GM18909 (cell line): ENCODE data around the gene DMRT3.
A peak's percentile ranks its signal among the peaks of the same experiment; 100 is the strongest.

Experiments used
- ATAC-seq: cut with Tn5 transposase; IDR thresholded peaks from one replicate; pipeline ENCODE4 v1.9.1; 2021; ENCODE audit warnings: mild to moderate bottlenecking; ENCODE audit not compliant: unreplicated experiment, poor library complexity

DMRT3 gene

DNA sequence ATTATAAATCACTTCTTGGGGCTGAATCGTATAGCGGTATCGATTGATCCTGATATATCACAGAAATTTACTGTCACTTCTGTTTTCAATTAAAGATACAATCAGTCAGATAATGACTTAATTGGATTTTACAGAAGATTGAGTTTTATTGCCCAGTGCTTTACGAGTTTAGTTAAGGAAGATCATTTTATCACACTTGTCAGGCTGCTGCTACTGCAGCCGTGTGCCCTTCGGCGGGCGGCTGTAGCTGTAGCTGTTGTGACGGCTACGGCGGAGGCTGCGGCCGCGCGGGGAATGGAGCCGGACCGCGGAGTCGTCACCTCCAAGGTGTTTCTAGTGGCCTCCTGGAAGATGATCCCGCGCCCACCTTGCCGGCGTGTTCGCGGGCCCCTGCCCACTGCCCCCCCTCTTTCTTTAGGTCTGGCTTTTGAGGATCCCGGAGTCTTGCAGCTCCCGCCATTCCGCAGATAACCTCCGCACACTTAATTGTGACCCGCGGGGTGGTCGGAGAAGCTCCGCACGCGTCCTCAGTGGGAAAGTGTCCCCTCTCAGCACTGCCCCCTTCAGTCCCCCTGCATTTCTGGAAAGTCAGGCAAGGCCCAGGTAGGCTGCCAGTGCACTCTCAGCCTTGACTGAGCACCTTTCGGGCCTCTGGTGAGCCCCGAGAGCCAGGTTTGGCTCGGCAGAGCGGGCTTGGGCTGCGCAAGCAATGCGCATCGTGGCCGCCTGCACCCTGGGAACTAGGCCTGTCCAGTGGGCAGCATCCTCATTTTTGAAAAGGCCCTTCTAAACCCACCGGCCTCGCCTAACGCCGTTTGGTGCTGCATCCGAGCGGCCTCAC lies 6.9 kb upstream of the DMRT3 start:
- no peak for ATAC-seq

GRCh38 chr9:970151-970996 lies 6.1 kb upstream of the DMRT3 start:
- no peak for ATAC-seq

DNA sequence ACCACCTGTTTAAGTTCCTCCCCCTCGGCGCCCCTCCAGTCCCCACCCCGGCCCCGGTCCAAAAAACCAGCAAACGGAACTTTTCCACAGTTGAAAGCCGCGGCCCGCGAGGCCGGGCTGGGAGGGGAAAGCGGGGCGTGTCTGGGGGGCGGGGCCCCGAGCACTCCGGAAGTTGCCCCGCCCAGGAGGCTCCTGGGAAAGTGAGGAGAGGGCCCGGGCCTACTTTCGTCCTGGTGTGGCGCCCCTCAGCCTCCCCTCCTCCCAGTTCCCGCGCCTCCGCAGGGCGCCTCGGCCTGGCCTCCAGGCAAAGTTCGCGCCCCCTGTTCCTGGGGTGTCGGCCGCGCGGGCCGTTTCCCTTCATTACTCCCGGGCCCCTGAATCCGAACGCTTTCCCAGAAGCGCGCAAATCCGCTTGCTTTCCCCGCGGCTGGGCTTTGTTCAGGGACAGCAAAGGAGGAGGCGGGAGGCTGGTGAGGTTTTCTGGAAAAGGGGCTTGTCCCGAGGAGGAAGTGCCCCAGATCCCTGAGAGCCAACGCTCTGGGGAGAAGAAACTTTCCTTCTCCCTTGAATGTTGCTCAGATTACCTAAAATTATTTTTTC lies 4.5 kb upstream of the DMRT3 start:
- no peak for ATAC-seq

DNA sequence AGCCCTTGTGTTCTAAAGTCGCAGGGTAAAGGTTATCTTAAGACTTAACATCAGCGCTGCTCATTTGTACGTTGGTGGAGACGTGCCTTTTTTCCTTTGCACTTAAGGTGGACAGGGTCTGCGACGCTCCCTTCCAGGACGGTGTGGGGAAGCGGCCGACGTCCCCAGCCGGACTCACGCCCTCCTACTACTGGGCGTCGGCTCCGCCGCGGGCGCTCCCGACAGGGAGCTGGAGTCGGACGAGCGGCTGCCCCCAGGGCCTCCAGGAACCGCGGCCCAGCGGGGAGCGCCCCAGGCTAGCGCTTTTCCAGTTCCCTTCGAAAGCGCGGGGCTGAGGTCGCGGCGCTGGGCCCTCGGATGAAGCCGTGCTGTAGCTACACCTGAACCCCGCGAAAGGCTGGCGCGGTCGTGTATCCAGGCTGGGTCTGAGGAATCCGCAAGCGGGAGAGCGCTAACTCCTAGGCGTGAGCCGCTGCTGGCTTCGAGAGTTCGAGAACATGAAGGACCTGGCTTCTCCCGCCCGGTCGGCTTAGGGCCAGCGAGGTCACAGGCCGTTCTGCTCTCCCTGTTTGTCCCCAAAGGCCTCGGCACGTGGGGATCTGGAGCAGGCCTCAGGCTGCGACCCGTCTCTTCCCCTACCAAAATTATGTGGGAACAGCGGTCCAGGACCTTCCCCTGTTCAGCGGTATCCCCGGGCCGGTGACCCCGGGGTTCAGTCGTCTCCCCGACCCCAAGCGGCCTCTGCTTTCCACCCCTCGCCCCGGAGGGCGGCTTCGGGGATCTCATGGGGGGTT lies 3.8 kb upstream of the DMRT3 start:
- ATAC-seq: no peak

DNA sequence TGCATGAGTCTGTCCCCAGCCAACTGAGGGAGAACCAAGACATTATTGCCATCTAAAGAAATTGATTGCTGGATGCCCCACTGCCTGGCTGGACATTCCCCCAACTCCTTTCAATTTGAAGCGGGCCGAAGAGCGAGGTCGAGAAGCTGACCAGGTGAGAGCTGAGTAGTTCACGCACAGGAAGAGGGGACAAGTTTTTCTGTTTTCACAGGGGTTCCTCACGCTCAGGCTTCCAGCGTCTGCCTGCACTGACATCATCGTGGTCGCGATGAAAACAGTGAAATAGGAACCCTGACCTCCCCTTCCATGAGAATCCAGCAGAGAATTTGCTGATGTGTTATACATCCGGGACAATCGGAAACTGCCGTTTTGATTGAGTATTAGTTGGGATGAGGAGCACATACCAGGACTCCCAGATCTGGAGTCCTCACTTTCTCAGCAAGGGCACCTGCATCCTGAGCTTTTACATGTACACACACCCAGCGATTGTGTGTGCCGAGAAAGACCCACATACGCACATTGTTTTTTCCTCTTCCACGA lies 3.1 kb upstream of the DMRT3 start:
- ATAC-seq: no peak

GRCh38 chr9:974031-974995 lies 2.1 kb upstream of the DMRT3 start:
- ATAC-seq: no peak

DNA sequence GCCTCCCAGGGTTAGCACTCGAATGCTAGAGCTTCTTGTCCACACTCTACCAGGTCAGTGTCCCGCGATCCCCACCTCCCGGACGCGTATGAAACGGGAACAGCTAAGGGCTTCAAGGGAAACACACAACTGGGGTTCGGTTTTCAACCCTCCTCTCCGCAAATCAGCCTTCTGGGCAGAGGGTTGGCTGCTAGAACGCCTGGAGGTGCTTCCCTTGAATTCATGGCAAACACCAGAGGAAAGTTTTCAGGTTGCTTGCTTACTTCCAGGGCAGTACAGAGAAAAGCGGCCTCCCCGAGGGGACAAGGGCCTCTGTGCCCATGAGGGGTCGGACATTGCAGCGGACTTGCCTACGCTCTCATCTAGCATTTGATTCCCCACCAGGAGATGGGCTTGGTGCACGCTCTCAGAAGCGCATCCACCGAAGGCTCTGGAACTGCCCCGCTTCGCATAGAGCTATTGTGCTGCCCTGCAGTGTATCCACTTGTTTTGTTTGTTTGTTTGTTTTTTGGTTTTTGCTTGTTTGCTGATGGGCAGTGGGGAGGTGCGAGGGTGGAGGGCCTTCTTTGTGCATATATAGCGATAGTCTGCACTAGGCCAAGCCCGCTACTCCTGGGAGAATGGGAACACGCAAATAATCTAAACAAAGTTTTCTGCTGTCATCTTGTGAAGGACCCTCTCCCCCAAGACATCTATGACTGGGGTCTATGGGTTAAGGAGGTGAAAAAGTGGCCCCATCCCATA lies 1.3 kb upstream of the DMRT3 start:
- no peak for ATAC-seq

- no peak for ATAC-seq
Measured at GRCh38 chr9:975740-976257, 656 bp upstream of the DMRT3 start.

DNA sequence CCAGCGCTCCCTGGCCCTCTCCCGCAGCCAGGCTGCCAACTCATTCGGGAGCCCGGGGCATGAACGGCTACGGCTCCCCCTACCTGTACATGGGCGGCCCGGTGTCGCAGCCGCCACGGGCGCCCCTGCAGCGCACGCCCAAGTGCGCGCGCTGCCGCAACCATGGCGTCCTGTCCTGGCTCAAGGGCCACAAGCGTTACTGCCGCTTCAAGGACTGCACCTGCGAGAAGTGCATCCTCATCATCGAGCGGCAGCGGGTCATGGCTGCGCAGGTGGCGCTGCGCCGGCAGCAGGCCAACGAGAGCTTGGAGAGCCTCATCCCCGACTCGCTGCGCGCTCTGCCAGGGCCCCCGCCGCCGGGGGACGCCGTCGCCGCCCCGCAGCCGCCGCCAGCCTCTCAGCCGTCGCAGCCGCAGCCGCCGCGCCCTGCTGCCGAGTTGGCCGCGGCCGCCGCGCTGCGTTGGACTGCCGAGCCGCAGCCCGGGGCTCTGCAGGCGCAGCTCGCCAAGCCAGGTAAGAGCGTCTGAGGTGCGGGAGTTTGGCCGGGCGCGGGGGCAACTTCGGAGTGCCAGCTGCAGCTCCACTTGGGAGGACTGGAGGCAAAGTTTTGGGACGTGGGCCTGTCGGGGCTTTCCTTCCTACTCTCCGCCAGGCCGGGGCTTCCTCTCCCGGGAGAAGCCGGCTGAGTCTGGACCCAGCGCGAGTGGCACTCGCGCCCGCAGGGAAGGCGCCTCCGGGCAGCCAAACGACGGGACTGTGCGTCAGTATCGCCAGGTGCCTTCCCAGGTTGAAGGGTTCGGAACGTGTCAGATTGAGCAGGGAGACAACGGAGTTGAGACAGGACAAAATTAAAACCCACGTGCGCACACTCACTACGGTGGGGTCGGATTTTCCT lies 735 bp downstream of the DMRT3 start:
- no peak for ATAC-seq

DNA sequence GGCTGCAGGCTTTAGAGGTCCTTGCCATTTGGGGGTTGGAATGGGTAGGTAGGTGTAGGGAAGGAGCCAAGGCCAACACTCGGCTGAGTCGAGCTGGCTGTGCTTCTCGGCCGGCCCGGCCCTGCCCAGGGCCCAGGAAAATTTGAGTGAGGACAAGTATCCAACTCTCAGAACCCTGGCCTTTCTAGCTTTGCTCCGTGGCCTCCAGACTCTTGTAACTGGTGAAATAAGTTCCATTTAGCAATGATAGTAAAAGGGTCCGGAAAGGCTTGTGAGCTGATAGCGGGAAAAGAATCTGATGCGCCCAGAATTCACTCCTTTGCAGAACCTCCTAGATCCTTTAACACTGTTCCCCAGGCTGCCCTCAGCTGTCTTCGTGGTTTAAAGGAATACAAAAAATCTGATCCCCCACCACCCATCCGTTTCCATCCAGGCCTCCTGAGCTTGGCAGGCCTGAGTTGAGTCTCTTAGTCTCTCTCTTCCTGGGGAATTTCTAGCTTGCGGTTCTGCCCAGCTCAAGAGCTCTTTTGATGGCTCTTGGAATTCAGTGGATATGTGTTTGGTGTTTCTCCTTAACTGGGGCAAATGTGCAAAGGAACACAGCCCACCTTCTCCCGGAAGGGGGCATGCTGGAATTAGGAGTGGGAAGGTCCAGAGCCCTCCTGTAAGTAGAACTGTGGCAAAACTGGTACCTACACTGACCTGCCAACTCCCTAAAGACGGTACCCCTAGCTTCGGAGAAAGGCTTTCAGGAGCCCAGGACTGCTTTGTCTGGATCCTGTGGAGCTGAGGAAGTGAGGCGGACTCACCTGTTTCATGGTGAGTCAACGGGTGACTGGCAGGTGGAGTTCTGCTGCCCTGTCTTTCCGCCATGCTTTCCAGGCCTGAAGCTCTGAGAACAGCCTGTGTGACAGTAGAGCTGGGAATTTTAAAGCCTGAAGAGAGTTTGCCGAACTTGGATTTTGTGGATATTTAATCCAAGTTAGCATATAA lies 1.7 kb downstream of the DMRT3 start:
- ATAC-seq: no peak

DNA sequence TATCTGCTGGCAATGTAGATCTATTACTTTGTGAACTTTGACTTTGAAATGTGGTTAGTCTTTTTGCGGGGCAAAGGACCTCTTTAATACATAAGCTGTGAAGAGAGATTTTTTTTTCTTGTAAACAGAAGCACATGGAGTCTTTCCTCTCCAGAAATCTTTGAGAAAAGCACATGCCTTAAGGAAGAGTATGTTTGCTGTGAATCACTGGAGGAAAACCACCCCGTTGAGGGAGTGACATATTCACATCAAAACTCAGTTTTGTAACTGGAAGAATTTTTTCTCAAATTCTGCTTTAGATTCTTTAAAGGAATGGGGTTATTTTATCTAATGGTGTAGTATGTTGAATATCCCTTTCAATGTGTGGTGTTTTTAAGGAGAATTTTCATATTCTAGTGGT lies 3.5 kb downstream of the DMRT3 start:
- no peak for ATAC-seq

- no peak for ATAC-seq
Measured at GRCh38 chr9:980640-981039, 4.2 kb downstream of the DMRT3 start.

DNA sequence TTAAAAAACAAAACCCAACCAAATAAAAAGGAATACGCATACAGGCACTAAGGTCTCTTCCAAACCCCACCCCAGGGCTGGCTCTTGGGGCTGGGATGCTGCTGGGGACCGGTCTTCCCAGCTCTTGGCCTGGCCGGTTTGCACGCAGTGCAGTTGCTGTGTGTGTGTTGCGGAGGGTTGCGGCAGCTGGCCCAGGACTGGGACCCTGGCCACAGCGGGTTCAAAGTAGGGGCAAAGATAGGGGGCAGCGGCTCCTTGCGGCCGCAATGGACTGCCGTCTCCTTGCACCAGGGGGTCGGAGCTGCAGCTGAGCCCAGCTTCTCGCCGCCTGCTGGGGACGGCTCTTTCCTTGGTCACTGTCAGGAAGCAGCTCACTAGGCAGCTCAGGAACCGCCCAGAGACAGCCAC lies 5.0 kb downstream of the DMRT3 start:
- ATAC-seq: no peak

DNA sequence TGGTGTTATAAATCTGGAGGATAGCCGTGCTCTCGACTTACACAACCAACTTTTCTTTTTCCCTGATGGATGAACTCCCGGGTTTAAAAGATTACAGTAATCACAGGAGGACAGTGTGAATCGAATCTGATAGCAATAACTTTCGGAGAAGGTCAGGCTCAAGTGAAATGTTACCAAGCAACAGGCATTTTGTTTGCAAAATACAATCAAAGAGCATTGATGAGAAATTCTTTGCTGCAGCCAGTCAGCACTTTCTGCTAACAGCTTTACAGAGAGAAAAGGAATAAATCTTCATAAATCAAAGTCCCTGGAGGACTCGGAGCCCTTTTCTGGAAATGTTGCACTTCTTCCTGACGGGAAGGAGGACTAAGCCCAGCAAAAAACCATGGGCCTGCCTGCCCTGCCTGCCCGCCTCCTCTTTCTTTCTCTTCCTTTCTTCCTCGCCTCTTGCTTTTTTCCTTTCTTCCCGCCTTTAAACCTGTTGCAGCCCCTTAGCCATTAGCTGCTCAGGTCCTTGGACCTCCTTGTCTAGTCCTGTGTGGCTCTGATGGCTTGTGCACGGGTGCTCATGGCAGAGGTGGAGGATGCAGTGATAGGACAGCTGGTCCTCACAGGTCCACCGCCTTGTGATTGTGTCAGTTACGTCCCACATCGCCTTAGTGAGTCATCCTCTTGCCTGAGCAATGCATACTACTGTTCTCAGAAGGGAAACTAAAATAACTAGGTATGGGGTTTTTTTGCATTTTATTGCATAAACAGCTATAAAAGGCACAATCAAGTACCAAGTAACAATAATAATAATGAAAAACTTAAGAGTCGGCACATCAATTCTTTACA lies 6.2 kb downstream of the DMRT3 start:
- no peak for ATAC-seq

DNA sequence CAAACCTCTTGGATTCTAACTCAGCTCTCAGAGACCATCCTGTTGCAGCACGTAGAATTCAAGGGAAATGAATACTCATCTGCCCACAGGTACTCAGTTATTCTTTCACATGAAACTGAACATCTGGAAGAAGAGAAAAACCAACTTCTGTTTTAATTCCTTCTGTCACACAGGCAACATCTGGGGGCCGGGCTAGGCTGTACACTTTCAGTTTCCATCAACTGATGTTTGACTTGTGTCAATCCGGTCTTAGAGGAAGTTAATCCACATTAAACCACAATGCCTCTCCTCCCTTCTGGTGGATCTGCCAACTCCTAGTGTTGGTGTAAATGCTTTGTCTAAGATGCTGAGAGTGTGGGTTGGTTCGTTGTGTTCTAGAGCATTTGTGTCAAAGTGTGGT lies 17.6 kb downstream of the DMRT3 start:
- ATAC-seq: peak; percentile 61
